CD14-positive monocyte (primary cell): ENCODE results near the gene COL9A2. TPM values are rescaled to one million over a fixed set of nuclear protein-coding genes. Genes with fewer than 3 reads are reported as not detected.

ENCODE experiments used
- DNase-seq, 3 donors: peaks; one replicate each; pipeline ENCODE4 v3.0.0-alpha.2; 2011 to 2022
- H2AFZ ChIP-seq: 2 replicates; pipeline ENCODE4 v1.6.0; 2012; ENCODE audit warnings: mild to moderate bottlenecking, low read depth, low read length, inconsistent platforms; ENCODE audit not compliant: insufficient read depth, poor library complexity, severe bottlenecking
- H3K27ac ChIP-seq, 2 donors: 1 replicate in 1 of 2; 2 replicates in 1 of 2; pipeline ENCODE4 v1.5.1; 2012 to 2013; ENCODE audit warnings: low read length in 2 of 2, control low read depth in 1 of 2, inconsistent platforms in 1 of 2, low read depth in 1 of 2, mild to moderate bottlenecking in 1 of 2
- H3K27me3 ChIP-seq, 2 donors: one replicate each; pipeline versions ENCODE4 v1.6.0 to v1.6.1; 2011 to 2013; ENCODE audit warnings: low read length in 2 of 2; ENCODE audit not compliant: control insufficient read depth in 2 of 2, insufficient read depth in 2 of 2
- H3K36me3 ChIP-seq, 2 donors: replicated peaks in 1 of 2; 1 replicate in 1 of 2; 2 replicates in 1 of 2; pipeline versions ENCODE4 v1.5.1 to v1.6.1; 2012 to 2013; ENCODE audit warnings: low read length in 2 of 2, control low read depth in 1 of 2, inconsistent platforms in 1 of 2, mild to moderate bottlenecking in 1 of 2; ENCODE audit not compliant: insufficient read depth in 2 of 2, control insufficient read depth in 1 of 2
- H3K4me1 ChIP-seq, 2 donors: 1 replicate in 1 of 2; 2 replicates in 1 of 2; pipeline versions ENCODE4 v1.5.1 to v1.6.1; 2012 to 2013; ENCODE audit warnings: low read length in 2 of 2, control low read depth in 1 of 2, inconsistent platforms in 1 of 2, mild to moderate bottlenecking in 1 of 2, moderate library complexity in 1 of 2; ENCODE audit not compliant: insufficient read depth in 2 of 2, control insufficient read depth in 1 of 2
- H3K4me2 ChIP-seq: replicated peaks from 2 replicates; pipeline ENCODE3; 2012; ENCODE audit warnings: low read length, moderate library complexity, mild to moderate bottlenecking; ENCODE audit not compliant: poor library complexity, severe bottlenecking; ENCODE audit errors: extremely low read depth
- H3K4me3 ChIP-seq, 3 experiments: fragments of 200-600 bp in 1 of 3; sonication (generic) in 1 of 3; replicated peaks in 1 of 3; 1 replicate in 2 of 3; 2 replicates in 1 of 3; pipeline ENCODE4 v1.5.1; 2011 to 2013; ENCODE audit warnings: low read length in 3 of 3, mild to moderate bottlenecking in 3 of 3, control low read depth in 2 of 3, low read depth in 2 of 3, inconsistent platforms in 1 of 3, moderate library complexity in 1 of 3
- H3K79me2 ChIP-seq: 2 replicates; pipeline ENCODE4 v1.6.0; 2012; ENCODE audit warnings: mild to moderate bottlenecking, control low read depth, inconsistent platforms, low read length, moderate library complexity; ENCODE audit not compliant: insufficient read depth
- H3K9ac ChIP-seq: 2 replicates; pipeline ENCODE4 v1.6.0; 2017; ENCODE audit warnings: low read length, mild to moderate bottlenecking; ENCODE audit not compliant: insufficient read depth, poor library complexity, severe bottlenecking
- H3K9me3 ChIP-seq, 2 donors: replicated peaks in 1 of 2; 1 replicate in 1 of 2; 2 replicates in 1 of 2; pipeline versions ENCODE4 v1.5.1 to v1.6.1; 2012 to 2013; ENCODE audit warnings: low read length in 2 of 2, control low read depth in 1 of 2; ENCODE audit not compliant: control insufficient read depth in 1 of 2, insufficient read depth in 1 of 2
- H4K20me1 ChIP-seq: 2 replicates; pipeline ENCODE4 v1.6.0; 2012; ENCODE audit warnings: mild to moderate bottlenecking, low read length, control low read depth, moderate library complexity; ENCODE audit not compliant: insufficient read depth
- H3K27ac Mint-ChIP-seq, 7 donors: one replicate each; pipeline ENCODE4 v1.8.0; 2020; ENCODE audit warnings: mild to moderate bottlenecking in 7 of 7, mixed read lengths in 7 of 7, moderate library complexity in 6 of 7, inconsistent platforms in 2 of 7
- H3K27me3 Mint-ChIP-seq, 3 donors: one replicate each; pipeline ENCODE4 v1.8.0; 2021 to 2022; ENCODE audit warnings: low read depth in 3 of 3, mild to moderate bottlenecking in 3 of 3, mixed read lengths in 3 of 3, moderate library complexity in 3 of 3, inconsistent platforms in 1 of 3
- H3K36me3 Mint-ChIP-seq, 2 donors: one replicate each; pipeline ENCODE4 v1.8.0; 2020; ENCODE audit warnings: mixed read lengths in 2 of 2, inconsistent platforms in 1 of 2, mild to moderate bottlenecking in 1 of 2
- H3K4me1 Mint-ChIP-seq: one replicate; pipeline ENCODE4 v1.8.0; 2020; ENCODE audit warnings: mild to moderate bottlenecking, mixed read lengths
- H3K4me3 Mint-ChIP-seq, 2 donors: one replicate each; pipeline ENCODE4 v1.8.0; 2020; ENCODE audit warnings: mild to moderate bottlenecking in 2 of 2, mixed read lengths in 2 of 2, moderate library complexity in 1 of 2
- H3K9me3 Mint-ChIP-seq, 7 donors: one replicate each; pipeline ENCODE4 v1.8.0; 2020 to 2022; ENCODE audit warnings: mixed read lengths in 7 of 7, mild to moderate bottlenecking in 6 of 7, moderate library complexity in 6 of 7, inconsistent platforms in 2 of 7
- WGBS: methylation state at CpG from one replicate; pipeline ENCODE4 v1.1.5; 2013; ENCODE audit warnings: missing lambda C conversion rate; ENCODE audit not compliant: insufficient coverage; 5-methylcytosine and 5-hydroxymethylcytosine counted together
- intact Hi-C, 2 donors: fragments of 100-400 bp; cut with micrococcal nuclease; formaldehyde crosslinking; loops; one replicate each; pipeline versions ENCODE4 v1.15.0 to v1.15.1; 2023
- polyA plus RNA-seq, 3 donors: library from polyadenylated mRNA; depleted of rRNA in 1 of 3; unstranded in 2 of 3; stranded (reverse) in 1 of 3; fragments of 300-500 nt in 2 of 3; fragments of >200 nt in 1 of 3; fragmentation: Illumina TruSeq in 2 of 3; gene quantifications; 1 replicate in 2 of 3; 2 replicates in 1 of 3; pipeline ENCODE4 v1.2.3, GENCODE V29; 2012 to 2021
- TF ChIP-seq, protein P1 (sequence below): fragments of 200-600 bp; IDR thresholded peaks from one replicate; pipeline ENCODE4 v1.8.0; 2022; ENCODE audit warnings: antibody characterized with exemption, mild to moderate bottlenecking

The COL9A2 gene
- polyA plus RNA-seq, 3 donors: 2.0 to 24.3 (median 2.6) TPM

DNA sequence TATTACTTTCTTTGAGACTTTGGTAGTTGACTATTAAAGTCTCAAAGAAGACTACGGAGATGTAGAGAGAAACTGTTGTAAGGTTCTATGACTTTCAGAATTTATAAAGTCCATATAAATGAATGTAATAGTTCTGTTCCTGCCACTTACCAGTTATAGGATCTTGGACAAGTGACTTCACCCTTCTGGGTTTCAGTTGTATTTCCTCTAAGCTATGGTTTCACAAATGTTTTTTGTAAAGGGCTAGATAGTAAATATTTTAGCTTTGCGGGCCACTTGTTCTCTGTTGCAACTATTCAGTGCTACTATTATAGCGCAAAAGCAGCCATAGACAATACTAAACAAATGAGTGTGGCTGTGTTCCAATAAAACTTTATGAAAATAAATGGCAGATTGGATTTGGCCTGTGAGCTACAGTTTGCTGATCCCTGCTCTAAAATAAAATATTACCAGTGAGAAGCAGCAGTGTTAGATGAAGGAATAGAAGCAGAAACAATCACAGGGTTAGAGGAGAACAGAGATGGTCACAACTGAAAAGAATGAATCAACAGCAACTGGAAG, 44.4 kb downstream of the COL9A2 start:
- no peak overlapping the region for H3K4me2 ChIP-seq
- intact Hi-C loops: no loop called here
- no peaks in the 10 kb centered on the region for H3K9me3 Mint-ChIP-seq
- peaks cover 74 to 85% of the 10 kb centered on the region in 2 donors for H3K36me3 ChIP-seq
- no peak overlapping the region for H3K9ac ChIP-seq
- no CpG with 5 or more reads among the region's 3 CpGs for WGBS
- H3K4me1 Mint-ChIP-seq: peaks cover 2% of the 10 kb centered on the region
- H4K20me1 ChIP-seq: no peaks in the 10 kb centered on the region
- no peak overlapping the region for H3K27ac Mint-ChIP-seq
- no peaks in the 10 kb centered on the region for H3K27me3 Mint-ChIP-seq
- no peak overlapping the region for H3K4me3 ChIP-seq
- TF ChIP-seq, protein P1, sequence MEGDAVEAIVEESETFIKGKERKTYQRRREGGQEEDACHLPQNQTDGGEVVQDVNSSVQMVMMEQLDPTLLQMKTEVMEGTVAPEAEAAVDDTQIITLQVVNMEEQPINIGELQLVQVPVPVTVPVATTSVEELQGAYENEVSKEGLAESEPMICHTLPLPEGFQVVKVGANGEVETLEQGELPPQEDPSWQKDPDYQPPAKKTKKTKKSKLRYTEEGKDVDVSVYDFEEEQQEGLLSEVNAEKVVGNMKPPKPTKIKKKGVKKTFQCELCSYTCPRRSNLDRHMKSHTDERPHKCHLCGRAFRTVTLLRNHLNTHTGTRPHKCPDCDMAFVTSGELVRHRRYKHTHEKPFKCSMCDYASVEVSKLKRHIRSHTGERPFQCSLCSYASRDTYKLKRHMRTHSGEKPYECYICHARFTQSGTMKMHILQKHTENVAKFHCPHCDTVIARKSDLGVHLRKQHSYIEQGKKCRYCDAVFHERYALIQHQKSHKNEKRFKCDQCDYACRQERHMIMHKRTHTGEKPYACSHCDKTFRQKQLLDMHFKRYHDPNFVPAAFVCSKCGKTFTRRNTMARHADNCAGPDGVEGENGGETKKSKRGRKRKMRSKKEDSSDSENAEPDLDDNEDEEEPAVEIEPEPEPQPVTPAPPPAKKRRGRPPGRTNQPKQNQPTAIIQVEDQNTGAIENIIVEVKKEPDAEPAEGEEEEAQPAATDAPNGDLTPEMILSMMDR: no peak
- no peak overlapping the region for H3K4me3 Mint-ChIP-seq
- no peaks in the 10 kb centered on the region for H3K4me1 ChIP-seq
- no peaks in the 10 kb centered on the region for H3K79me2 ChIP-seq
- no peak for DNase-seq
- H3K27me3 ChIP-seq: no peaks in the 10 kb centered on the region
- H2AFZ ChIP-seq: no peak overlapping the region
- H3K9me3 ChIP-seq: no peaks in the 10 kb centered on the region
- H3K27ac ChIP-seq: no peak overlapping the region
- H3K36me3 Mint-ChIP-seq: peaks cover 61 to 78% of the 10 kb centered on the region in 2 donors

DNA sequence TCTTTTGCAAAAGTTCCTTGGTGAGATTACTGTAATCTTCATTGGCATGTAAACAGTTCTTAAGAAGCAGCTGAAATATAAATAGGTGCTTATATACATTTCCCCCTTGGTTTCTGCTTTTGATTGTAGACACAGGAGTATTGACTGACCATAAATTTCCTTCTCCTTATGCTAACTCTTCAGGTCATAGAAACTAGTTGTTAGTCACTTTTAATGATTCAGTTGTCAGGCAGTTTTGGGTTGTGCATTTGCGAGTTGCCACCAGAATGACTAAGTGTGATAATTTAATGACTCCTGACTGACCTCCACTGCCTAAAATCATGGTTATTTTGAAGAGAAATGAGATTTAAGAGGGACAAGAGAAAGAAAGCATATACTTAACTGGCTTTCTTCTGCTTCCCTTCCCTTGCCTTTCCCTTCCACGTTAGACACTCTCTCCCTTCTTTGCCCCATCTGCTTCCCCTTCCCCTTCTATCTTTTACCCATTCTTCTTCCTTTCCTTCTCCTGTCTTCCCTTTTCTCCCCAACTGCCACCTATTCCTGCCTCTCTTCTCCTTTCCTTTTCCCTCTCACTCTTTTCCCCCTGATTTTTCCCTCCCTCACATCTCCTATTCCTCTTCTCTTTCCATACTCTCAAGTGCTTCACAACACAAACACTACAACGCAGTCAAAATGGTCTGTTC, 46.8 kb downstream of the COL9A2 start:
- peak overlapping the region in 4 of 7 donors; percentile 3 to 85 (median 12) for H3K27ac Mint-ChIP-seq
- Histone ChIP-seq H3K4me3 (no peak overlapping the region), H3K4me2 (no peak overlapping the region), H3K79me2 (peaks cover 15% of the 10 kb centered on the region), H3K4me1 (no peaks in the 10 kb centered on the region), H3K36me3 (peaks cover 85 to 93% of the 10 kb centered on the region in 2 donors), H3K27ac (no peak overlapping the region), H3K9ac (no peak overlapping the region), H3K27me3 (no peaks in the 10 kb centered on the region), H4K20me1 (peaks cover 12% of the 10 kb centered on the region), H2AFZ (no peak overlapping the region), H3K9me3 (no peaks in the 10 kb centered on the region)
- WGBS: 13% methylated on average over 1 of the region's 3 CpGs
- no peaks in the 10 kb centered on the region for H3K4me1 Mint-ChIP-seq
- TF ChIP-seq, protein P1: no peak
- H3K4me3 Mint-ChIP-seq: no peak overlapping the region
- H3K9me3 Mint-ChIP-seq: no peaks in the 10 kb centered on the region
- no peaks in the 10 kb centered on the region for H3K27me3 Mint-ChIP-seq
- peaks cover 71 to 79% of the 10 kb centered on the region in 2 donors for H3K36me3 Mint-ChIP-seq
- intact Hi-C loops: no loop called here
- no peak for DNase-seq
